Measurements from ENCODE around the gene GGTA1.
"Not testable (repeated sequence)": the region's sequence is repeated elsewhere in the genome, so short reads cannot be mapped to it uniquely, and the experiment has no call there.

The GGTA1 gene

DNA sequence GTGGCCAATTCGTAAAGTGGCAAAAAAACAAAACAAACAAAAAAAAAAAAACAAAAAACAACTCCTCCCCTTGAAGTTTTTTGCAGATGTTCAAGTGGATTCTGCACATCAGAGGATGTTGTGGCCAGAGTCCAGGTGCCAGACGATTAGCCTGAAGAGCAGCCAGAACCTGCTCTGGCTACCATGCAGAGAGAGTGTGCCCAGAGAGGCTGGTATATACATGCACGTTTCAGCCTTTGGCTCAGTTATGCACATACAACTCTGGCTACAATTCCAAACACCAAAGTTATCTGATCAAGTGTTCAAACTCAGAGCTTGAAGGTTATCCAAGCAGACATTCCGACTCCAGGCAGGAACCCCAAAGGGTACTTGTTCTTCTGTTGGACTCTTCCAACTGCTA, 34.7 kb downstream of the GGTA1 start:
- no peak overlapping the region for H3K4me3 ChIP-seq (ENCODE audit: low read depth, low read length)
- DNase-seq (ENCODE audit: low read depth): no peak
- in situ Hi-C loops (cut with HindIII; ENCODE audit: low sequenced_read_pairs): no loop called here
- TF ChIP-seq CTCF (IDR thresholded peaks at IDR 0.05; ENCODE audit: low read depth, low read length, missing control alignments): no peak

- TF ChIP-seq CTCF (IDR thresholded peaks at IDR 0.05; ENCODE audit: low read depth, low read length, missing control alignments): peak; percentile 64
- no peak for DNase-seq (ENCODE audit: low read depth)
- H3K4me3 ChIP-seq (ENCODE audit: low read depth, low read length): no peak overlapping the region
- in situ Hi-C loops (cut with HindIII; ENCODE audit: low sequenced_read_pairs): no loop called here
Measured at GRCh38 chr9:121463026-121463807, 36.4 kb downstream of the GGTA1 start.

GRCh38 chr9:121459513-121459912, 40.1 kb downstream of the GGTA1 start:
- in situ Hi-C loops (cut with HindIII; ENCODE audit: low sequenced_read_pairs): no loop called here
- no peak for TF ChIP-seq CTCF (IDR thresholded peaks at IDR 0.05; ENCODE audit: low read depth, low read length, missing control alignments)
- H3K4me3 ChIP-seq (ENCODE audit: low read depth, low read length): no peak overlapping the region
- no peak for DNase-seq (ENCODE audit: low read depth)

- in situ Hi-C loops (cut with HindIII; ENCODE audit: low sequenced_read_pairs); H3K4me3 ChIP-seq (ENCODE audit: low read depth, low read length); DNase-seq (ENCODE audit: low read depth): not testable (repeated sequence)
Measured at GRCh38 chr9:121458449-121458848, 41.2 kb downstream of the GGTA1 start.

DNA sequence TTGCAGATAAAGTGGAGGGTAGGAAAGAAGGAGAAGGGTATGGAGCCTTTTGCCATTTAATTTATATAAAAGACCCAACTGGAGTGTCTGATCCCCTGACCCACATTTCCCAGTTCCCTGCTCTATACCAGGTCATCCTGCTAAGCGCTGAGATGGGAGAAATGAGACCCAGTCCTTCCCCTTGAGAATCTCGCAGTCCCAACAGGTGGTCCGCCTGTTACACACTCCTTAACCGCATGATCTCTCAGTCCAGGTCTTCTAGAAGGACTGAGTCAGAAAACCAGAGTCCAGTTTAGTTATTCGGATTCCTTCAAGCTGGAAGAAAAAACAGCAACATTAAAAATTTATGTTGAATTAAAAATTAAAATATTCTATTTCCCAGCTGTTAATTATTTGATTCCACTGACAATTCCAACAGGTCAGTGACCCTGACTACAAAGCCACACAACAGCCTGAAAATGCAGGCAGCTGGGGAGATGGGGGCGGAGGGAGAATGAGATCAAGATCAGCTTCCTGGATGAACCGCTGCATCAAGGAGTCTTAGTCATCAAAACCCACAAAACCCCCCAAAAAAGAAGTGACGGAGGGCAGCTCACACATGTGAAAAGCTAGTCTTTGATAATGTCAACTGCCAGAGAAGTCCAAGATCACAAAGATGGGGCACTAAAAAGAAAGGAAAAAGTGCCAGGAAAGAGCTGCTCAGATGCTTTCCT, 44.0 kb downstream of the GGTA1 start:
- TF ChIP-seq CTCF (IDR thresholded peaks at IDR 0.05; ENCODE audit: low read depth, low read length, missing control alignments): no peak
- no peak overlapping the region for H3K4me3 ChIP-seq (ENCODE audit: low read depth, low read length)
- DNase-seq (ENCODE audit: low read depth): no peak
- in situ Hi-C loops (cut with HindIII; ENCODE audit: low sequenced_read_pairs): no loop called here

- in situ Hi-C loops (cut with HindIII; ENCODE audit: low sequenced_read_pairs): no loop called here
- no peak overlapping the region for H3K4me3 ChIP-seq (ENCODE audit: low read depth, low read length)
- TF ChIP-seq CTCF (IDR thresholded peaks at IDR 0.05; ENCODE audit: low read depth, low read length, missing control alignments): no peak
- no peak for DNase-seq (ENCODE audit: low read depth)
Measured at GRCh38 chr9:121454972-121455371, 44.7 kb downstream of the GGTA1 start.

Data from astrocyte of the cerebellum (primary cell).